Anterior cingulate cortex (tissue), 58 donors: ENCODE measurements around the gene CORO2B.
"Not testable (repeated sequence)": the region's sequence is repeated elsewhere in the genome, so short reads cannot be mapped to it uniquely, and the experiment has no call there.

Experiments used
- DNase-seq, 58 donors: peaks; one replicate each; lab custom pipeline; 2025; lab: John Stamatoyannopoulos, UW

Gene CORO2B

DNA sequence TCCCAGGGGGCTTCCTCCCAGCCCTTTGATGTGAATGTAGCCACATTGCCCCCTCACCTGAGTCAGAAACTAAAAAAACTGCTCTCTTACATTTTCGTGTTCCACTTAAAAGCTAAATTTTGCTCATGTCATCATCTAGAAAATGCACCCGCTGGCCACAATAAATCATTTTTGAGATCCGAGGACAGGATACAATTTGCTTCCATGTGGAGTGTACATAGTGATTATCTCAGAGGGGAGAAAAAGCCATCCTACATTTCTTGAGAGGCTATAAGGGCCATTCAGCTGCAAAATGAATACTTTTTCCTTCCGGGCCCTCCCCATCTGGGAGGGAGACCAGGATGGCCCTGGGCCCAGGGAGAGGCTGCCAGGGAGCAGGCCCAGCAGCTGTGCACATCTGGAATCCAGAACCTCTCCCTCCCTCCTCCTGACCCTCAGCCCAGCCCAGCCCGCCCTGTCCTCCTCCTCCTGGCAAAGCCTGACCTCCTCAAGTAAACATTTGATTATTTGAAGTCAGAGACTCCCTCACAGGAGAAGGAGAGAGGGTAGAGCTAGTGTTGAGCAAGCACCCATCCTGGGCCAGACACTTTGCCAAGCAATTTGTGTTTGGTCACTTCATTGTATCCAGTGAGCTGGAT lies 59.1 kb downstream of the CORO2B start:
- peak in 1 of 58 donors; percentile 17 for DNase-seq

DNA sequence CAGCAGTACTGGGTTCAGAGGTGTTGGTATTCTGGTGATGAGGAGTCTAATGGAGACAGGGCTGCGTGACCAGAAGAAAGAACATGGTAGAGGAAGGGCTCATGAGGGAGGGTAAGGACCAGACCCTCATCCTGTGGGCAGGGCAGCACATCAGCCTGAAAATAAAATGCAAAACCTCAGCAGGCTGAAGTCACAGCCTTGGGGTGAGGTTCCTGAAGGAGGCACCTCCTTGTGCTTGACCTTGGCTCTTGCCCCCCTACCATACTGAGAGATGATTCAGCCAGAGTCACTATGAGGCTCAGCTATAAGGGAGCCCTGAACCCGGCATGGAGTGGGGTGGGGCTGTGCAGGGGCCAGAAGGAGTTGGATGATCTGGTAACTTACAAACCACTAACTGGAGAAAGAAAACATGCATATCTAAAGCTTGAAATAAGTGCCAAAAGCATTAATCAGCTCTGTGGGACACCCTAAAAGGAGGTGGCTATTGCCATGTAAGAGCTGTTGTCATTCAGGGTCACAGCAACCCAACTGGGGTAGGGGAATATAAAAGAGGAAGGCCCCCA lies 60.2 kb downstream of the CORO2B start:
- DNase-seq = no peak

DNA sequence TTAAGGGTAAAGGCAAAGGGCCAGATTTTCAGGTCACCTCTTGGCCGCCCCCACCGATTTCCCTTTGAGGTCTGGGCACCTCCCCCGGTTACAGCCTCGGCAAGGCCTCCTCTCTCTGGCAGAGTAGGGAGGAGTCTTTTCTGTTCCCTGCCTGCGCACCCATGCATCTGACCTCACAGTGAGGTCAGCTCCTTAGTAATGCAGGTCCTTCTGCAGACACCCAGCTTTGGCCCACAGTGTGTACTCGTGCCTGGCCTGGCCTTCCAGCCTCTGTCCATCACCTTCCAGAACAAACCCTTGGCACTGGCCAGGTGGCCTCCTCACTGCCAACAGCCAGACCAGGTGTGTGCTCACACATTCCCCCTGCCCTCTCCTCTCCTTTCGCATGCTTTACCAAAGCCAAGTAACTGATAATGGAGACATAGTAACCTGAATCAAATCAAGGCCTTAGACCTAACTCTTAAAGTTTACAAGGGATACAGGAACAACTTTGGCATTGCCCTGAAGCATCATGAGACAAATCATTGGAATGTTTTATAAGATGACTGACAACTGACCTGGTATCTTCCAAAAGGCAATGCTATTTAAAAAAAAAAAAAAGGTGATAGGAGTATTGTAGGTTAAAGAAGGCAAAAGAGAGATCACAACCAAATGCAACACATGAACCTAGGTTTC lies 61.3 kb downstream of the CORO2B start:
- DNase-seq = no peak

DNA sequence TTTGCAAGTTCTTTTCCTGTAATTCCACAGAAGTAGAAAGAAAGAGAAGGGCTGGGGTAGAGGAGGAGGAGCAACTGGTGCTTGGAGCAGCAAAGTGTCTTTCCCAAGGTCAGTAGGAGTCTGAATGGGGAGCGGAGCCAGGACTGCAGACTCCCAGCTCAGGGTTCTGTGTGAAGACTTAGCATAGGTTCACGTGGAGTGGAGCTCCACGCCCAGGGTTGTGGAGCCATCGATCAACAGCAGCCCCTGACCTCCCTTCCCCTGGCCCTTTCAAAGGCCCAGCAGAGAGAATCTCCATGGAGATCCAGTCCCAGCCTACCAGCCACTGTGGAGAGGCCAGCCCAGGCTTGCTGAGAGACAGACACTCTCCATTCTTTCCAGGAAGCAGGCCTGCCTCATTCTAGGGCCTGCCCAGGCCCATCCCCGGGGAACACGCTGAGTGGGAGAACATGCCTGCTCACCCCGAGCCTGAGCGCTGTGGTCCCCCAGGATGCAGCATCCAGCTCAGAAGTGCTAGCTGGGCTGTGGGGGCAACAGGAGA lies 62.1 kb downstream of the CORO2B start:
- peak in 22 of 58 donors; percentile 27 to 80 (median 48) for DNase-seq

DNA sequence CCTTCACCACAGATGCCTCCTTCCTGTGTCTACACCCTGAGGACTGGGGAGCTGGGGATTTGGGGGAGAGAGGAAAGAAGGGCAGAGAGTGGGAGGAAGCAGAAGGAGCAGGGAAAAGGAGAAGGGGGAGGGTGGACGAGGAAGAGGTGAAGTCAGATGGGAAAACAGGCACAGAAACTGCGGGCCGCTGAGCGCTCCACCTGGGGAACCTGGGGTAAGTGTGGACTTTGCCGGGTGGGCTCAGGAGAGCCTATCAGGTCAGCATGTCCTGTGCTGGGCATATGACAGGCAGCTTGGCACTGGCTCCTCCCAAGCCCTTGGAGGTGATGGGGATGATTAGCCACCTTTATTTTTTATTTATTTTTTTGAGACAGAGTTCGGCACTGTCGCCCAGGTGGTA lies 62.6 kb downstream of the CORO2B start:
- DNase-seq = no peak

DNA sequence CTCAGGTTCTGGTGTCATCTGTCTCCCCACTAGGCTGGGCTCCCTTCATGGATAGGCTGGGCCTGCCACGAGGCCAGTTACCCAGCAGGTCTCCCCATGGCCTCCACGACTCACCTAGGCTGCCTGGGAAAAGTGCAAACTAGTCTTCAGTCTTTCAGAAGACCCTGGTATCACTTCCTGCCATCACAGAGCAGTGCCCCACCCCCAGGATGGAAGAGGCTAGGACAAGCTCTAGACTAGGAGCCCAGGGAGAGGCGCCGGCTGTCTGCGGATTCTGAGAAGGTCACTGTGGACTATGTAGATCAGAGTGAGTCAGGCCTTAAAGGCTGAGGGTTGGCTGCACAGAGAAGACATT lies 63.7 kb downstream of the CORO2B start:
- DNase-seq = no peak

DNA sequence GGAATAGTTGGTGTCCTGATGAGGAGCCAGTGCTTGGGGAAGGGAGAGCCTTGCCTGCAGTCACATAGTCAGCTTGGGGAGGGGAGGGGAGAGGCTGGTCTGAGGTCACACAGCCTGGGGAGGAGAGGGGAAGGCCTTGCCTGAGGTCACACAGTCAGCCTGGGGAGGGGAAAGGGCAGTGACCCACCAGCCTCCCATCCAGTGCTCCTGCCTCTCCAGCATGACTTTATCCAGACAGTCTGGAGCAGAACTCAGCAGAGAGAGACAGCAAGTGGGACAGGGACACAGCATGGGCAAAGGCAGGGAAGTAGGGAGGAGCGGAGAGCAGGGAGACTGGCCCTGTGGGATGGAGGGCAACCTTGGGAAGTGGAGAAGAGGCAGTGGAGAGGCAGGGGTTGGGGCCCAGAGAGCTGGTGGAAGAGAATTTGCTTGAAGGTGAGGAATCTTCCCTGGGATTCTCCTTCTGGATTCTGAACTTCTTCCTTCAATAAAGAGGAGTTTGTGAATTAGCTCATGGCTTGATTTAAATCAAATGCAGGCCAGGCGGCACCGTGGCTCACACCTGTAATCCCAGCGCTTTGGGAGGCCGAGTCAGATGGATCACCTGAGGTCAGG lies 64.5 kb downstream of the CORO2B start:
- no peak for DNase-seq

DNA sequence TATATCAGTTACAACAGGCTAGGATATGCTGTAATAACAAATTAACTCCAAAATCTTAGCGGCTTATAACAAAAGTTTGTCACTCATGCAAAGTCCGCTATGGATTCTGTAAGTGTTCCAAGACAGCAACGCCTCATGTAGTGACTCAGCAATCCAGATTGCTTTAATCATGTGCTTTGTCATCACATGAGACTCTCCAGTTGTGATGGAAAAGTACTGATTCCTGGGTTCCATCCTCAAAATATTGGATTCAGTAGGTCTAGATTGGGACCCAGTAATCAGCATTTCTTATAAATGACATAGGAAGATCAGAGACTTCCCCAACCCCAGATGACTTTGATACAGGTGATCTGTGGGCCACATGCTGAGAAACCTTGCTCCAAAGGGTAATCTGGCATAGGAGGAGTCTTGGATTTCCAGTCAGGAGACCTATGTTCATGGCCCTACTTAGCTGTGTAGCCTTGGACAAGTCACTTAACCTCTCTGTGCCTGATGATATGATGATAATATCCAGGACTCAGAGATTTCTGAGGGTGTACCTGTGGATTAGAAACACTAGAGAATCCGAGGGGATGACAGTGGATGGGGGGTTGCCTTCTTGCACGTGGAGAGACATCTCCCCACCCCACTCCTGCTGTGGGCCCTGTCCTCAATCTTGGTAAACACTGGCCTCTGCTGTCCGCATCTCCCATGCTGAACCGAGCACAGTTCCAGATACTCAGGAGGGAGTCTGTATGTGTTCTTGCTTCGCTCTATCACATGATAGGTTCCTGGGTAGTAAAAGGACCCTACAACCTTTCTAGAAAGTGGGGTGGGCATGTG lies 65.5 kb downstream of the CORO2B start:
- DNase-seq = peak in 1 of 58 donors; percentile 23

DNA sequence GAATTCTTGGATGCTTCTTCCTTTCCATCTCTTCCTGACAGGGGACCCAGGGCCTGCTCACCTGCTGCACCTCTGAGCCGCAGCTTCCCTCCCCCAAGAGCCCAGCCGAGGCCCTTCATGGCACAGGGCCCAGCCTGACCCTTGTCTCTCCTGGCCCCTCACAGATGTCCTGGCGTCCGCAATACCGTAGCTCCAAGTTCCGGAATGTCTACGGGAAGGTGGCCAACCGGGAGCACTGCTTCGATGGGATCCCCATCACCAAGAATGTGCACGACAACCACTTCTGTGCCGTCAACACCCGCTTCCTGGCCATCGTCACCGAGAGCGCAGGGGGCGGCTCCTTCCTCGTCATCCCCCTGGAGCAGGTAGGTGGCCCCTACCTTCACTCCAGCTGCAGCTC lies 66.2 kb downstream of the CORO2B start:
- DNase-seq = no peak

DNA sequence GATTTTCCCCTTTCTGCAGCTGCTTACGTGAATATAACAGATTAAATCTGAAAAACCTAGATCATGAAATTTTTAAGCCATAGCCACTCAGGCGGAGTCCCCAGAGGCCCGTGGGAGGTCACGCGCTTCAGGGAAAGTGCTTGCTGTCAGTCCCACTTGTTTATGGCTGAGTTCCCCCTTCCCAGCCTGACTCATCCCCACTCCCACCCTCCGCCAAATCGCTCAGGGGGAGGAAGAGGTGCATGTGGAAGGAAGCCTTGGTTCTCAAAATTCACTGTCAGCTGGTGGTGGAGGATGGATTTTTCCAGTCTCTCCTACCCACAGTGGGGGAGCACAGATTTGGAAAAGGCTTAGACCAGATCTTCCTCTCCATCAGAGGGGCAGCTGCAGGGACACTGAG lies 67.4 kb downstream of the CORO2B start:
- DNase-seq = peak in 21 of 58 donors; percentile 18 to 77 (median 45)

DNA sequence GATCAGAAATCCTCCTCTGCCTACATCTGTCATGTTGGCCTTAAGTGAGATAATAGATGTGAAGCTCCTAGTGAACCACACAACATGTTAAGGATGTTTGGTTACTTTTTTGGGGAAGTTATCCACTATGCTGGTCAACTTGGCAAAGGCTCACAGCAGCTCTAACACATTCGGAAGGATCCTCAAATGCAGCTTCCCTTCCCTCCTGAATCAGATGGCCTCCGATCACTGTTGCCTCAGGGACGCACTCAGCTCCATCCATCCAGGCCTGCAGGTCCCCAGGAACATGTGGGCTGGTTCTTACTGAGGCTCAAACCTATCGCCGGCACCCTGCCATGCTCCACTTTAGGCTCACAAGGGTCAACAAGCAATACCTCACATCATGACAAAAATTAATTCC lies 67.9 kb downstream of the CORO2B start:
- no peak for DNase-seq

DNA sequence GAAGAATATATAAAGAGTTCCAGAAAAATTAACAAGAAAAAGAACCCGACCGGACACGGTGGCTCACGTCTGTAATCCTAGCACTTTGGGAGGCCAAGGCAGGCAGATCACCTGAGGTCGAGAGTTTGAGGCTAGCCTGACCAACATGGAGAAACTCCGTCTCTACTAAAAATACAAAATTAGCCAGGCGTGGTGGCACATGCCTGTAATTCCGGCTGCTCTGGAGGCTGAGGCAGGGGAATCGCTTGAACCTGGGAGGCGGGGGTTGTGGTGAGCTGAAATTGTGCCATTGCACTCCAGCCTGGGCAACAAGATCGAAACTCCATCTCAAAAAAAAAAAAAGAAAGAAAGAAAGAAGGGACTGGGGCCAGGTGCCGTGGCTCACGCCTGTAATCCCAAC lies 68.6 kb downstream of the CORO2B start:
- DNase-seq = not testable (repeated sequence)

DNA sequence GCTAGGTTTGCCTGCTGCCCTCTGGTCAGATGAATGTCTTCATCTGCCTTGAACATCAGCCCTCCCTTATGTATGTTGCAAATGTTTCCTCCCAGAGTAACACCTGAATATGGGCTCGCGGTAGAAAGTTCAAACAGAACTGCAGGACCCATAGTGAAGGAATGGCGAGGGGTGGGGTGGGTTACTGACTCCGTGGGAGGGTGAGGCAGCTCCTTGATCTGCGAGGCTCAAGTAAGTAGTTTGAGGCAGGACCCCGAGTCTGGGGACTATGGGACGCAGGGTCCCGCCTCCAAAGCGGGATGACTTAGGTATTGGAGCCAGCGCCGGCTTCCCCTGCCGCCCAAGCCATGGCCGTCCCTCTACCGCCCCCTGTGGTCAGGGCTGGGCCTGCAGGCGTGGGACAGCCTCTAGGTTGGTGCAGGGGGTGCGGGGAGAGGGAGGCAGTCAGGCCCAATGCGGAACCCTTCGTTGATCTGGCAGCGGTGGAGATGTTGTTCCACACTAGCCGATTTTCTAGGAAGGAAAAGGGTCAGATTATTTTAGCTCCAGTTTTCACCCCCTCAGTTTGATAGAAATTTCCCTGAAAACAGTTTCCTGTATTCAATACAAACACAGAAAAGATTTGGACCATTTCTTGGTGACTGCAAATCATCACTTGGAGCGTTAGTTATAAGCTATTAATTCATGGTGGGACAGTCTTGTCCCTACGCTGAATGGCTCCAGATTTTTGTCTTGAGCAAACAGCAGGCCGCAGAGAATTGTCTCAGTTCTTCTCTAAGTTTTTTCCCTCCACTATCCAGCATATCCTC lies 72.3 kb downstream of the CORO2B start:
- peak in 15 of 58 donors; percentile 24 to 76 (median 45) for DNase-seq

DNA sequence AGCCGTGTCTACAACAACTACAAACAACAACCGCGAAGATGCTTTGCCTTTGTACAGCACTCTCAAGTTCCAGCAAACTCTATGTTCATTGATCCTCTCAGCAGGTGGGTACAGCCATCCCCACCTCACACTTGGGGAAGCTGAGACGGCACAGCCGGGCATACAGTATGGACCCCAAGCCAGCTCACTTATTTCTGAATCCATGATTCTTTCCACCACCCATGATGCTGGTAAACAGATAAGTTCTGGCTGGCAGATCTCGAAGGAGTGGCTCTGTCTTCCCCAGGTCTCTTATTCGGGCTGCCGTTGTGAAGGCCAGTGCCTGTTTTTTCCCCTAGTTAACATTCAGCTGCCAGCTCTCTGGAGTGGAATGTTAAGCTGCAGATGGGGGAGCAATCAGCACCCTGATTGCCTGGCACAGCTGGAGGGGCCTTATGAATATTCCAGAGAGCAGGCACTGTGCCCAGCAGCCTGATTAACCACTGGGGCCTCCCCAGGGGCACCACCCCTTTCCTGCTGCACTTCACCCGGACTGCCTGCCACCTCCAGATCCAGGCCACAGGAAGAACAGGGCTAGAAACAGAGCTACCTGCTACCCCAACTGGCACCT lies 73.2 kb downstream of the CORO2B start:
- peak in 51 of 58 donors; percentile 29 to 92 (median 72) for DNase-seq

DNA sequence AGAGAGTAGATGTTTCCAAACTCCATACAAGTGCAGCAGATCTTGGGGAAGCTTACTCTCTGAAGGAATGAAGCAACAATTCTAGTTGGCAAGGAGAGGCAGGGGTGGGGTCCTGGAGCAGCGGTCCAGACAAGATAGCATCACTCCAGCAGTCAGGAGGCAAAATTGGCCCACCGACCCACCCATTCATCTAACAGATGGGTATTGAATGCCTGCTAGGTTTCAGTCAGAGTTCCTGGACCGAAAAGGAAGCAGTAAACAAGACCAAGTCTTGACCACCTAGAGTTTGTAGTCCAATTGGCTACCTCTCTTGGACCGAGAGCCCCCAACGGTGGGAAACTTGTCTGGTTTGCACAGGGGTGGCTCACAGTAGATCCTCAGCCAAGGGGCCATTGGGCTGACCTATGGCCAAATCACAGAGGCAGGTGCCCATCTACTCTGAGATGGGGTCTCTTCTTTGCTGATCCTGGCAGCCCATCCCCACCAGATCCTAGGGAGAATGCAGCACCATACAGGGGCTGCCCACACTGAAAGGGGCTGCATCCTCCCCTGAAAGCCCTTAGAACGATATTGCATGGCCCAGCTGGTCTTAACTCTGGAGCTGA lies 74.3 kb downstream of the CORO2B start:
- DNase-seq = no peak

DNA sequence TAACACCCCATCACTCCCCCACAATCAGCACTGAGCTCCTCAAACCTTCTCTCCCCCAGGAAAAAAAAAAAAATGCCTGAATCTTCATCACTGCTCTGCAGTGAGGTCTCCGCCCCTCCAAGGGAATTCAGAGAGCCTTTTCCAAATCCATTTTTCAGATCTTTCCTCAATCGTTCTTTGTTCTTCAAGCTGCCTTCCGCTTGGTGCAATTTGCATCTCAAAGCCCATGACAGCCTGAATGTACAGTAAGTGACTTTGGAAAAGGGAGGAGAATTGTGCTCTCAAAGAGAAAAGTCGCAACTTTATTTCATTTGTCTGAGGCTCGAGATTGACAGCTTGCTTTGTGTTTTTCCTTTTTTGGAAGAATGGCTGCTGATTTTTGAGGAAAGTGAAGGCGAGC lies 75.0 kb downstream of the CORO2B start:
- DNase-seq = peak in 3 of 58 donors; percentile 38 to 57 (median 43)

DNA sequence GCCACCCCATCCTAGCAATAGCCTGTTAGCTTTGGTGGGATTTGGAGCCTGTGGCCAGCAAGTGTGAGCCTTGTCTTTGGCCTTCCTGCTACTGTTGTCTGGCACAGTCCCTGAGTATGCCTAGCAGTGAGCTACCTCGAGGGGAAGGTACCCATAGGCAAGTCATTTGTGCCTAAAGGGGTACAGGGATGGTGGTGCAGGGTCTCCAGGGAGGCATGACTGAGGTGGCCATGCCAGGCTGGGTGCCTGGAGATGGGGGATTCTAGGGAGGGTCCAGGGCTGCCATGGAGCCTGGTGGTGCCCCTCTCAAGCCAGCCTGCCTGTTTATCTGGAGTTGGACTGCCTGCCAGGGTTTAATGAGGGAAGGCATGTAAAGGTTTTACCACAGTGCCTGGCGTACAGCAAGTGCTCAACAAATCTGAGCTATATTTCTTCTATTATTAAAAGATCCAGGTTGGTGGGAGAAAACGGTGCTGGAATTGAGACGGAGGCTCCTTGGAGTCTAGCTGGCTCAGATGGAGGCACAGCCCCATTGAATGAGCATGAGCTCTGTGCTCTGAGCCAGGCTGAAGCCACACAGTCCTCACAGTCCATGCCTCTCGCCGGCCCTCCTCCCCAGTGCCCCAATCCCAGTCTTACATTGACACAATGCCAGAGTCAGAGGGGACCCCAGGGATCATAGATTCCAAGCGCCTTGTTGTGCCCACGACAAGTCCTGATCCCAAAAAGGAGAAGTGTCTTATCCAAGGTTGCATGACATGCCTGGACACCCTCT lies 76.2 kb downstream of the CORO2B start:
- no peak for DNase-seq
